ENCODE data around the gene SEL1L3. TPM values are rescaled to one million over a fixed set of nuclear protein-coding genes. Genes with fewer than 3 reads are reported as not detected.
"Not testable (repeated sequence)": the region's sequence is repeated elsewhere in the genome, so short reads cannot be mapped to it uniquely, and the experiment has no call there.

SEL1L3 gene
- total RNA-seq, result 60.3 TPM
- polyA plus RNA-seq (ENCODE audit: insufficient read depth, low read depth, low replicate concordance), result 8.2 TPM
- long read RNA-seq, donor 1, partial matches to known transcripts, result 0 of 1 reads
- long read RNA-seq, donor 1, other reads (novel, unspliced or antisense), result 0 of 1 reads
- long read RNA-seq, donor 2, result 0 reads
- long read RNA-seq, donor 3, result 0 reads
- long read RNA-seq, donor 4, full-length matches to known transcripts, result 2 of 2 reads
- long read RNA-seq, donor 4, partial matches to known transcripts, result 0 of 2 reads
- long read RNA-seq, donor 4, other reads (novel, unspliced or antisense), result 0 of 2 reads
- long read RNA-seq, donor 5, result 0 reads
- long read RNA-seq, donor 6, result 0 reads
- long read RNA-seq, donor 7, full-length matches to known transcripts, result 48 of 68 reads
- long read RNA-seq, donor 7, partial matches to known transcripts, result 10 of 68 reads
- long read RNA-seq, donor 7, other reads (novel, unspliced or antisense), result 10 of 68 reads
- long read RNA-seq, donor 8, result 0 reads
- long read RNA-seq, donor 9, partial matches to known transcripts, result 0 of 1 reads
- long read RNA-seq, donor 9, other reads (novel, unspliced or antisense), result 0 of 1 reads
- long read RNA-seq, donor 10, full-length matches to known transcripts, result 1 of 1 reads
- long read RNA-seq, donor 10, partial matches to known transcripts, result 0 of 1 reads
- long read RNA-seq, donor 10, other reads (novel, unspliced or antisense), result 0 of 1 reads

DNA sequence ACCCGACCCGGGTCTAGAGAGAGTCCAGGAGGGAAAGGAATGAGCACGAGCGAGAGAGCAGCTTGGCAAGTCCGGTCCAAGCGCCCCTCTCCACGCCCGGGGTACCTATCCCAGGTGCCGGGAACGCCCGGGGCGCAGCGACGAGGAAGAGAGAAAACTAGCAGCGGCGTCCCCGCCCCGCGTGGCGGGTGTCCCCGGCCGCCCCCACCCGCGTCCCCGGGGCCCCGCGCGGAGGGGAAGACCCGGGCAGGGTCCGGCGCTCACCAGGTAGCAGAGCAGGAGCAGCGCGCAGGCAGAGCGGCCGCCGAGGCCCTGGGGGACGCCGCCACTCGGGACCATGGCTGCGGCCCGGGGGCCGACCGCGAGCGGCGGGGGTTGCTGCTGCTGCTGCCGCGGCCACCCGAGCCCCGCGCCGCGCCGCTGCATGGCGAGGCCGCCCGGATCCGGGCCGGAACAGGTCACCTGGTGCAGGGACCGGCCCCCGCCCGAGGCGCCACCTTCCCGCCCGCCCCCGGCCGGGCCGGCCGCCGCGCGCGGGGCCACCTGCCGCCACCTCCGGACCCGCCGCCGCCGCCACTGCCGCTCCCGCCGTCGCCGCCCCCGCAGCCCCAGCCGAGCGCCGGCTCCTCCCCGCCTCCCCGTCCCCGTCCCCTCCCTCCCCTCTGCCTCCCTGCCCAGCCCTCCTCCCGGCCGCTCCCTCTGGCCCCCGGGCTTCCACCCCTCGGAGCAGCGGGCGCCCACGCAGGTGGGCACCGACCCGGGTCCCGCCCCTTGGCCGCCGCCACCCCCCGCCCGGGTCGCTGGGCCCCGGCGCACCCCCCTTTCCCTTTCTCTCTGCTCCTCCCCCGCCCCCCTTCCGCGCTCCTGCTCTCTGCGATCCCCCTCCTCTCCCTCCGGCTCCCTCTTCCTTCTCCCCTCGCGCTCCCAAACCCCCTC is at the start of gene SEL1L3:
Gene SEL1L3, minus strand, starts transcription at position 578 of the 936 bp plus-strand sequence. Its CDS starts 152 bp downstream, at position 426.
- Histone ChIP-seq H3K27ac (ENCODE audit: low read depth in 2 of 2, low read length in 2 of 2) (peak within 1 kb of the TSS; percentile 5 to 49), H3K4me3 (ENCODE audit: low read length in 3 of 3) (peak within 1 kb of the TSS; percentile 53 to 65 (median 59)), H3K27me3 (ENCODE audit: control insufficient read depth, insufficient read depth, low read length) (no peaks in the 10 kb centered on the region), H3K4me1 (ENCODE audit: control insufficient read depth in 2 of 3, insufficient read depth in 2 of 3, low read depth in 1 of 3, low read length in 3 of 3) (no peaks in the 10 kb centered on the region), H3K9me3 (ENCODE audit: control insufficient read depth in 2 of 3, insufficient read depth in 1 of 3, low read length in 3 of 3) (no peaks in the 10 kb centered on the region), H3K36me3 (ENCODE audit: control insufficient read depth in 2 of 3, insufficient read depth in 3 of 3, low read length in 3 of 3) (no peaks in the 10 kb centered on the region), H3K9ac (ENCODE audit: low read length in 3 of 3) (peak within 1 kb of the TSS in 2 of 3 donors; percentile 13 to 26)
- intact Hi-C loops (cut with DNase I), result no loop called here
- peak; percentile 66 to 86 (median 72) for DNase-seq
- TF ChIP-seq, protein P1, sequence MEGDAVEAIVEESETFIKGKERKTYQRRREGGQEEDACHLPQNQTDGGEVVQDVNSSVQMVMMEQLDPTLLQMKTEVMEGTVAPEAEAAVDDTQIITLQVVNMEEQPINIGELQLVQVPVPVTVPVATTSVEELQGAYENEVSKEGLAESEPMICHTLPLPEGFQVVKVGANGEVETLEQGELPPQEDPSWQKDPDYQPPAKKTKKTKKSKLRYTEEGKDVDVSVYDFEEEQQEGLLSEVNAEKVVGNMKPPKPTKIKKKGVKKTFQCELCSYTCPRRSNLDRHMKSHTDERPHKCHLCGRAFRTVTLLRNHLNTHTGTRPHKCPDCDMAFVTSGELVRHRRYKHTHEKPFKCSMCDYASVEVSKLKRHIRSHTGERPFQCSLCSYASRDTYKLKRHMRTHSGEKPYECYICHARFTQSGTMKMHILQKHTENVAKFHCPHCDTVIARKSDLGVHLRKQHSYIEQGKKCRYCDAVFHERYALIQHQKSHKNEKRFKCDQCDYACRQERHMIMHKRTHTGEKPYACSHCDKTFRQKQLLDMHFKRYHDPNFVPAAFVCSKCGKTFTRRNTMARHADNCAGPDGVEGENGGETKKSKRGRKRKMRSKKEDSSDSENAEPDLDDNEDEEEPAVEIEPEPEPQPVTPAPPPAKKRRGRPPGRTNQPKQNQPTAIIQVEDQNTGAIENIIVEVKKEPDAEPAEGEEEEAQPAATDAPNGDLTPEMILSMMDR (IDR thresholded peaks at IDR 0.05; ENCODE audit: borderline replicate concordance, extremely low read depth, insufficient read depth), result no peak
- no peak for FAIRE-seq

DNA sequence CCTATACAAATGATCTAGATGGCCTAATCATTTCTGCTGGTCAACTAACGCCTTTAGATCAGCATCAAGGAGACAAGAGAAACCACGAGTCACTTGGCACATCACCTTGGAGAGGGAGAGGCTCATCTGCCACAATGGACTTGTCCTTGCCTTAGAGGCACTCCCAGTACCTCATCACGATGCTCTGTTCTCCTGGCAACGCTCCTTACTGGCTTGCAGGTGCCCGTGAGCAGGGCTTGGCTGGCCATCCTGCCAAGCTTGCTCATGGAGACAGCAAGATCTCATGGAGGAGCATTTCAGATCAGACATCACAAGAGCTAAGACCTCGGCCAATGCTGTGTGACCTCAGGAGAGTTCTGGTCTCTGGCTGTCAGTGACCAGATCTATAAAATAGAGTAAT is 48.6 kb upstream of the SEL1L3 start:
- H3K36me3 ChIP-seq (ENCODE audit: control insufficient read depth in 2 of 3, insufficient read depth in 3 of 3, low read length in 3 of 3), result no peaks in the 10 kb centered on the region
- no peak overlapping the region for H3K27ac ChIP-seq (ENCODE audit: low read depth in 2 of 2, low read length in 2 of 2)
- FAIRE-seq (no peak), DNase-seq (no peak)
- peaks cover 0 to 7% (median 6%) of the 10 kb centered on the region in 3 donors for H3K4me1 ChIP-seq (ENCODE audit: control insufficient read depth in 2 of 3, insufficient read depth in 2 of 3, low read depth in 1 of 3, low read length in 3 of 3)
- H3K4me3 ChIP-seq (ENCODE audit: low read length in 3 of 3), result no peak overlapping the region
- H3K27me3 ChIP-seq (ENCODE audit: control insufficient read depth, insufficient read depth, low read length), result no peaks in the 10 kb centered on the region
- no peaks in the 10 kb centered on the region for H3K9me3 ChIP-seq (ENCODE audit: control insufficient read depth in 2 of 3, insufficient read depth in 1 of 3, low read length in 3 of 3)
- no peak overlapping the region for H3K9ac ChIP-seq (ENCODE audit: low read length in 3 of 3)
- intact Hi-C loops (cut with DNase I), result no loop called here
- TF ChIP-seq, protein P1 (IDR thresholded peaks at IDR 0.05; ENCODE audit: borderline replicate concordance, extremely low read depth, insufficient read depth), result no peak

DNA sequence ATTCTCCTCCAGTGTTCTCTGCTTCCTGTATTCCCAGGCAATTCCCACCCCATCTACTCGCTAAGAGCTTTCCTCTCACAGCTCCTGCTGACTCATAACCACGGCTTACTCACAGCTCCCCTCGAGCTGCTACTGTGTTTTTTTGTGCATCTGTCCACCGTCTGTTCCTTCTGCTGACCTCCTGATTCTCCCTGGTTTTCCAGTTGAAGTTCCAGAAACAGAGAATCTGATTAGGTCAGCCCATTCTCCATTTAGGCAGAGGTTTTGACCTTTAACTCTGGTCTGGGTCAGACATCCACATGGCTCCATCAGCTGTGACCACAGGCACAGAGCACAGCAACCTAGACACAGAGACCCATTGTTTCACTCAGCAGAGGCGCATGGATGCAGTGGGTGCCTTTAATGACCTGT is 45.7 kb upstream of the SEL1L3 start:
- intact Hi-C loops (cut with DNase I), result no loop called here
- TF ChIP-seq, protein P1 (IDR thresholded peaks at IDR 0.05; ENCODE audit: borderline replicate concordance, extremely low read depth, insufficient read depth), result no peak
- H3K4me3 ChIP-seq (ENCODE audit: low read length in 3 of 3), result no peak overlapping the region
- no peaks in the 10 kb centered on the region for H3K27me3 ChIP-seq (ENCODE audit: control insufficient read depth, insufficient read depth, low read length)
- H3K27ac ChIP-seq (ENCODE audit: low read depth in 2 of 2, low read length in 2 of 2), result no peak overlapping the region
- no peak for DNase-seq
- no peaks in the 10 kb centered on the region for H3K9me3 ChIP-seq (ENCODE audit: control insufficient read depth in 2 of 3, insufficient read depth in 1 of 3, low read length in 3 of 3)
- FAIRE-seq, result no peak
- H3K4me1 ChIP-seq (ENCODE audit: control insufficient read depth in 2 of 3, insufficient read depth in 2 of 3, low read depth in 1 of 3, low read length in 3 of 3), result no peaks in the 10 kb centered on the region
- H3K9ac ChIP-seq (ENCODE audit: low read length in 3 of 3), result no peak overlapping the region
- no peaks in the 10 kb centered on the region for H3K36me3 ChIP-seq (ENCODE audit: control insufficient read depth in 2 of 3, insufficient read depth in 3 of 3, low read length in 3 of 3)

DNA sequence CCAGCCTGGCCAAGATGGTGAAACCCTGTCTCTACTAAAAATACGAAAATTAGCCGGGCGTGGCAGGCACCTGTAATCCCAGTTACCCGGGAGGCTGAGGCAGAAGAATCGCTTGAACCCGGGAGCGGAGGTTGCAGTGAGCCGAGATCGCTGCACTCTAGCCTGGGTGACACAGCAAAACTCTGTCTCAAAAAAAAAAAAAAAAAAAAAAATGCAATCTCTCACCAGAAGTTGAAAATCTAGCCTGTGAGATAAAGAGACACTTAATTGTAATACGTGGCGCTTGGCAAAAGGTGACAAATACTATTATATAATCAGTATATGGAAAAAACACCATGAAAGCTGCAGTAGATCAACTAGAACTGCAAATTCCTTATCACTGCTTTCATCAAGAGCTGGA is 43.3 kb upstream of the SEL1L3 start:
- intact Hi-C loops (cut with DNase I); DNase-seq; FAIRE-seq; H3K27me3 ChIP-seq (ENCODE audit: control insufficient read depth, insufficient read depth, low read length); H3K9me3 ChIP-seq (ENCODE audit: control insufficient read depth in 2 of 3, insufficient read depth in 1 of 3, low read length in 3 of 3); H3K9ac ChIP-seq (ENCODE audit: low read length in 3 of 3); H3K4me3 ChIP-seq (ENCODE audit: low read length in 3 of 3); H3K27ac ChIP-seq (ENCODE audit: low read depth in 2 of 2, low read length in 2 of 2); H3K4me1 ChIP-seq (ENCODE audit: control insufficient read depth in 2 of 3, insufficient read depth in 2 of 3, low read depth in 1 of 3, low read length in 3 of 3); H3K36me3 ChIP-seq (ENCODE audit: control insufficient read depth in 2 of 3, insufficient read depth in 3 of 3, low read length in 3 of 3): not testable (repeated sequence)

Measured in kidney (tissue), 22 donors.